Right renal pelvis (tissue), 4 donors: ENCODE data around the gene UBE3B. TPM values are rescaled to one million over a fixed set of nuclear protein-coding genes. Genes with fewer than 3 reads are reported as not detected.
"Not testable (repeated sequence)": the region's sequence is repeated elsewhere in the genome, so short reads cannot be mapped to it uniquely, and the experiment has no call there.

Source experiments
- DNase-seq, 4 donors: peaks; one replicate each; pipeline ENCODE4 v3.0.0-alpha.2; 2013; ENCODE audit warnings: low read depth in 4 of 4, low spot score in 3 of 4, missing footprints in 1 of 4
- polyA plus RNA-seq, 4 donors: library from polyadenylated mRNA; unstranded; fragments of 120-200 nt; gene quantifications; one replicate each; pipeline ENCODE4 v1.2.1, GENCODE V29; 2013; ENCODE audit not compliant: insufficient read length in 4 of 4

UBE3B gene, protein sequence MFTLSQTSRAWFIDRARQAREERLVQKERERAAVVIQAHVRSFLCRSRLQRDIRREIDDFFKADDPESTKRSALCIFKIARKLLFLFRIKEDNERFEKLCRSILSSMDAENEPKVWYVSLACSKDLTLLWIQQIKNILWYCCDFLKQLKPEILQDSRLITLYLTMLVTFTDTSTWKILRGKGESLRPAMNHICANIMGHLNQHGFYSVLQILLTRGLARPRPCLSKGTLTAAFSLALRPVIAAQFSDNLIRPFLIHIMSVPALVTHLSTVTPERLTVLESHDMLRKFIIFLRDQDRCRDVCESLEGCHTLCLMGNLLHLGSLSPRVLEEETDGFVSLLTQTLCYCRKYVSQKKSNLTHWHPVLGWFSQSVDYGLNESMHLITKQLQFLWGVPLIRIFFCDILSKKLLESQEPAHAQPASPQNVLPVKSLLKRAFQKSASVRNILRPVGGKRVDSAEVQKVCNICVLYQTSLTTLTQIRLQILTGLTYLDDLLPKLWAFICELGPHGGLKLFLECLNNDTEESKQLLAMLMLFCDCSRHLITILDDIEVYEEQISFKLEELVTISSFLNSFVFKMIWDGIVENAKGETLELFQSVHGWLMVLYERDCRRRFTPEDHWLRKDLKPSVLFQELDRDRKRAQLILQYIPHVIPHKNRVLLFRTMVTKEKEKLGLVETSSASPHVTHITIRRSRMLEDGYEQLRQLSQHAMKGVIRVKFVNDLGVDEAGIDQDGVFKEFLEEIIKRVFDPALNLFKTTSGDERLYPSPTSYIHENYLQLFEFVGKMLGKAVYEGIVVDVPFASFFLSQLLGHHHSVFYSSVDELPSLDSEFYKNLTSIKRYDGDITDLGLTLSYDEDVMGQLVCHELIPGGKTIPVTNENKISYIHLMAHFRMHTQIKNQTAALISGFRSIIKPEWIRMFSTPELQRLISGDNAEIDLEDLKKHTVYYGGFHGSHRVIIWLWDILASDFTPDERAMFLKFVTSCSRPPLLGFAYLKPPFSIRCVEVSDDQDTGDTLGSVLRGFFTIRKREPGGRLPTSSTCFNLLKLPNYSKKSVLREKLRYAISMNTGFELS
- 10 to 100 TPM; 29.6 to 35.4 (median 32.2) TPM for polyA plus RNA-seq

DNA sequence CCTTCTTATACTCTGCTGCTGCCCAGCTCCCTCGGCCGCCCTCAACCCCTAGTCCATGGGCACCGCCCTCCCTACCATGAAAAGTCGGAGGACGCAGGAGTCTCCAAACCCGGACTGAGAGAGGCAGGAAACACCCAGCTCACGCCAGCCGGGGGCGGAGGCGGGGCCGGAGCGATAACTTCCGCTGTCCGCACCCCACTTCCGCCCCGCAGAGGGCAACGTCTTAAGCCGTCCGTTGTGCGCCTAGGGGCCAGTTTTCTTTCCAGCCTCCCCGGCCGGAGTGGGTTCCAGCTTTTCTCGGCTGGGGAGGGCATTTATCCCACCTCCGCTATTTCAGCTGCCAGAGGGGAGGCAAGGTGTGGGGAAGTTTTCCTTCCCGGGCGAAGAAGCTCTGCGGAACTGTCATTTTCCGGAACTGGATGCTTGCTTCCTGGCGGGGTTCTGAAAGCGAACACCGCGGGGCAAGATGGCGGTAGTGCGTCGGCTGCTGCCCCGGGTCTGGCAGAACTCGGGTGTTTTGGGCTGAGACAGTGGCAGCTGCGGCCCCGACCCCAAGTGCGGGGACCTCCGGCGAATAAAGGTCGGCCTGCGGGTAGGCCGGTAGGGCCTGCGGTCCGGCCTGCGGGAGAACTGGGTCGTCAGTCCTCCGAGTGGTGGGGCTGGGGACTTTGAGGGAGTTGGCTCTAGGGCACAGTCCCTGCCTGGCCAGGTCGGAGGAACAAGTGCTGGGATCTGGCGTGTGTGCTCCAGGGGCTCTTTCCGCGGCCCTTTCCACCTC is at the start of gene UBE3B, which contains the start of gene KCTD10:
Gene UBE3B (plus strand): TSS at position 450 of the 778 bp plus-strand sequence. CDS start 5,918 bp downstream, outside the sequence.
Gene KCTD10 (minus strand): TSS at position 116 of the 778 bp plus-strand sequence. CDS start 38 bp downstream, at position 78.
- peak; percentile 81 to 87 (median 84) for DNase-seq

DNA sequence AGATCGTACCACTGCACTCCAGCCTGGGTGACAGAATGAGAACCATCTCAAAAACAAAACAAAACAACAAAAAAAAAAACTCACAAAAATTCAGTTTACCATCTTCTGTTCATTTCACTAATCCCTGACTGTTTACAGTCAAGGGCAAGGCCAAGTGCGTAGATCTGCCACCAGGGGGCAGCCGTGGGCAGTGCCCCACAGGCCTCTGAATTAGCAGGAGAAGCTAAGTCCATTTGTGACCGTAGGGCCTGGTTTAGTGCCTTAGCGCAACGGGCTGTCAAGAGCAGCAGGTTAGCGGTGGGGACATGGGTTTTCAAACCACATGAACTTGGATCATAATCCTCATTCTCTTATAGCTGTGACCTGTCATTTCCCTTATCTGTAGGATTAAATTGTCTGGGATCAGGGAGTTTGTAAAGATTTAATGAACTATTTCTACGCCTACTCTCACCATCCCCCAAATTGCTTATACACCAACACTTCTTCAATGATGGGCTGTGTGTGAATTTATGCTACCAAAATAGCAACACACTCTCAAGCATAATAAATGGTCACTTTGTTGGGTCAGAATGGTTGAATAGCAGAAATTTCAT is 49.3 kb upstream of the UBE3B start:
- peak; percentile 53 to 64 (median 56) for DNase-seq

GRCh38 chr12:109428804-109429203 is 48.6 kb upstream of the UBE3B start:
- DNase-seq = not testable (repeated sequence)

- DNase-seq = no peak
These were observed 47.2 kb upstream of the UBE3B start for GRCh38 chr12:109430244-109430643.

- no peak for DNase-seq
These were observed 45.0 kb upstream of the UBE3B start for GRCh38 chr12:109432431-109432830.

DNA sequence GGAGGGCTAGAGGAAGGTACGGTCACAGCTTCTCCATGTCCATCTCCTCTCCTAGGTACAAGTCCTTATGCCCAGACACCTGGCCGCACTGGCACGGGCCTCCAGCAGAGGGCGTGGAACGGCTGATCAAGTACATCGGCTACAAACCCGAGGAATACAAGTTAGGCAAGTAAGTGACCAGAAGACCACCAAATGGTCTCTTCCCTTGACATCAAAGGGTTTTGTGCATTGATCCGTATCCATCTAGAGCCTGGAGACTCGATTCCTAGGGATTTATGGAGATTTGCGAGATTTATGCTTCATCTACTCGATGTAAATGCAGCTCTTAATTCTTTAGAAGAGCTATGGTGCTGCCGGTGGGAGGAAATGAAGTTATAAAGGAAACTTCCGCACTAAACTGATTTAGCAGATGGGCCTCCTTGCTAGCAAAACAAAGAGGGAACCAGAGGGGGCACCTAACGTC is 44.6 kb upstream of the UBE3B start:
- DNase-seq = peak; percentile 52 to 68 (median 62)

DNA sequence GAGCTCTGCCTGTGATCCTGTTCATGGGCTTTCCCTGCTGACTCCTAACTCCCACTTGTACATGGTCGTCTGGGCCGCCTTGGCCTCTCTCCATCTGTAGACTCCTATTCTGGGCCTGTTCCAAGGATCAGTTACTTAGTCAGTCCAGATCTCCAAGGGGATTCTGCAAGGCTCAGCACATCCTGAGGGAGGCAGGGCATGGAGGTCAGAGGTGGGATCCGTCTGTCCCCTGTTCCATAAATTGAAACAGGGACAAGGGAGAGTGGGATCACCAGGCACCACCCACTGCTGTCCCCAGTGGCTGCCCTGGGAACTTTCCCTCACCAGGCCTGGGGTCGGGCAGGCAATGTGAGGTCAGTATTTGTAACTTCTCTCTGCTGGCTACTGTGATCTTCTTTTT is 43.8 kb upstream of the UBE3B start:
- DNase-seq = no peak

- no peak for DNase-seq
These were observed 42.9 kb upstream of the UBE3B start for GRCh38 chr12:109434582-109434981.

DNA sequence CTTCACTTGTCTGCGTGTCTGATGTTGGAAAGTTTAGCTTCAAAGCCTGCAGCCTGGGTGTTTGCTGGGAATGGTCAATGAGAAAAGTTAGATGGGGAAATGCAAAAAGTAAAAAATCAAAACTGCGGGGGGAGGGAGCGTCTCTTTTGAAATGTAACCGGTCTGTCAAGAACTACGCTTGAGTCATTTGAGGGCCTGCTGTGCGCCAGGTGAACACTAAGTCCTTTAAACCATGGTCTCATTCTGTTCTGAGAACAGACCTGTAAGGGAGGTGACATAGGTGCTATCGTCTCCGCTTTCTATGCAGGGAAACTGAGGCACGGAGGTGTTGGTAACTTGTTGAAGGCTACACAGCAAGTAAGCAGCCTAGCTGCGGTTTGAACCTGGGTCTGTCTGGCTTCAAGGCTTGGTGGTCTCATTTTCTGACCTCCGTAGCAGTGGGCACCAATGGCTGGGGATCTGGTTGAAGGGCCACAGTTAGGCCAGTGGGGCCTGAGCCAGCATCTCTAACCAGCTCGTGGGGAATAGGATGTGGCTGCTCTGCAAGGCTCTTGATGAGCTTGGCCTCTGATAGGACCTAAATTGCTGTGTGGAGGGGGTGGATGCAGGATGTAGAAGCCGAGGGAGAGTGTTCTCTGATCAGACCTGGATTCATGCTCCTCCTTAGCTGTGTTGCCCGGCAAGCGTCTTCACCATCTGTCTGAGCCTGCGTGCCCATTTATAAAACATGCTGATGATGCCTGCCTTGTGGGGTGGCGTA is 41.8 kb upstream of the UBE3B start:
- no peak for DNase-seq

- no peak for DNase-seq
These were observed 41.3 kb upstream of the UBE3B start for GRCh38 chr12:109436188-109436560.

- DNase-seq = no peak
These were observed 38.3 kb upstream of the UBE3B start for GRCh38 chr12:109439181-109439580.

DNA sequence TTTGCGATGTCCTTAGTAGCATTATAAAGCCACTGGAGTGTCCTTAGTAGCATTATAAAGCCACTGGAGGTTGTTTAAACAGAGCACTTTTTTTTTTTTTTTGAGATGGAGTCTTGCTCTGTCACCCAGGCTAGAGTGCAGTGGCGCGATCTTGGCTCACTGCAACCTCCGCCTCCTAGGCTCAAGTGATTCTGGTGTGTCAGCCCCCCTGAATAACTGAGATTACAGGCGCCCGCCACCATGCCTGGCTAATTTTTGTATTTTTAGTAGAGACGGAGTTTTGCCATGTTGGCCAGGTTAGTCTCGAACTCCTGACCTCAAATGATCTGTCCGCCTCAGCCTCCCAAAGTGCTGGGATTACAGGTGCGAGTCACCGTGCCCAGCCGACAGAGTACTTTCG is 37.5 kb upstream of the UBE3B start:
- DNase-seq = not testable (repeated sequence)

- no peak for DNase-seq
These were observed 36.5 kb upstream of the UBE3B start for GRCh38 chr12:109440851-109441490.

- no peak for DNase-seq
These were observed 33.6 kb upstream of the UBE3B start for GRCh38 chr12:109443794-109444193.

- no peak for DNase-seq
These were observed 33.2 kb upstream of the UBE3B start for GRCh38 chr12:109444259-109444658.

DNA sequence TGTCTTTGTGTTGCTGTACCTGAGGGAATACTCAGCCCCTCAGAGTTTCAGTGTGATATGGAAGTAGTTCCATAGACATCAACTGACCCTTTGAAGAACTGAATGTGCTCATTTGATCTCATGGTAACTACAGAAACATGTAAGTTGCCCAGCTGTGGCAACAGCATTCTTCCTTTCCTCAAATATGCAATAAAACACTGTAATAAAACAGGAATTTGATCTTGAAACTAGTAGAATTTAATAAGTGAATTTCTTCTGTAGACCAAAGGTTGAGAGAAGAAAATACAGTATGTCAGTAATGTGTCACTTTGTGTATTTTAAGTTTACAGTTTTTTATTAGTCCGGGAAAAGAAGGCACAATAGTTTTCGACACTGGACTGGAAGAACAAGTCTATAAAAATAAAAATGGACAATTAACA is 32.2 kb upstream of the UBE3B start:
- DNase-seq = no peak

GRCh38 chr12:109446869-109447268 is 30.6 kb upstream of the UBE3B start:
- DNase-seq = no peak

- DNase-seq = no peak
These were observed 30.0 kb upstream of the UBE3B start for GRCh38 chr12:109447482-109447881.
